GM18519 (cell line): ENCODE measurements around the gene ZNF778.
"Not testable (repeated sequence)": the region's sequence is repeated elsewhere in the genome, so short reads cannot be mapped to it uniquely, and the experiment has no call there.

Experiments
- ATAC-seq: cut with Tn5 transposase; IDR thresholded peaks from one replicate; pipeline ENCODE4 v1.9.1; 2021; ENCODE audit warnings: mild to moderate bottlenecking, moderate library complexity; ENCODE audit not compliant: unreplicated experiment, low FRiP score

The ZNF778 gene

DNA sequence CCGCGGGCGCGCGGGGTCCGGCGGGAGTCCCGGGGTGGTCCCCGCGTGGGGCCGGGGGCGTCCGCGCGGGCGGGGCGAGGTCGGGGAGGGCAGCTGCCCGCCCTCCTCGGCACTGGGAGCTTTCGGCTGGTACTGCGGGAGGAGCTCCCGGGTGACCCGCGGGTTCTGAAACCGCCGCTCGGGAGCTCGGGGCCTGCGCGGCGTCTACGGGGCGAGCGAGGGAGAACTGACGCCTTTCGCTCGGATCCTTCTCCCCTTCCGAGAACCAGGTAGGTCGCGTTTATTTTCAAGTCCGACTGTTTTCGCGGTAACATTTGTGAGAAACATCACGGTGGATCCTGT is 30.2 kb downstream of the ZNF778 start:
- not testable (repeated sequence) for ATAC-seq

DNA sequence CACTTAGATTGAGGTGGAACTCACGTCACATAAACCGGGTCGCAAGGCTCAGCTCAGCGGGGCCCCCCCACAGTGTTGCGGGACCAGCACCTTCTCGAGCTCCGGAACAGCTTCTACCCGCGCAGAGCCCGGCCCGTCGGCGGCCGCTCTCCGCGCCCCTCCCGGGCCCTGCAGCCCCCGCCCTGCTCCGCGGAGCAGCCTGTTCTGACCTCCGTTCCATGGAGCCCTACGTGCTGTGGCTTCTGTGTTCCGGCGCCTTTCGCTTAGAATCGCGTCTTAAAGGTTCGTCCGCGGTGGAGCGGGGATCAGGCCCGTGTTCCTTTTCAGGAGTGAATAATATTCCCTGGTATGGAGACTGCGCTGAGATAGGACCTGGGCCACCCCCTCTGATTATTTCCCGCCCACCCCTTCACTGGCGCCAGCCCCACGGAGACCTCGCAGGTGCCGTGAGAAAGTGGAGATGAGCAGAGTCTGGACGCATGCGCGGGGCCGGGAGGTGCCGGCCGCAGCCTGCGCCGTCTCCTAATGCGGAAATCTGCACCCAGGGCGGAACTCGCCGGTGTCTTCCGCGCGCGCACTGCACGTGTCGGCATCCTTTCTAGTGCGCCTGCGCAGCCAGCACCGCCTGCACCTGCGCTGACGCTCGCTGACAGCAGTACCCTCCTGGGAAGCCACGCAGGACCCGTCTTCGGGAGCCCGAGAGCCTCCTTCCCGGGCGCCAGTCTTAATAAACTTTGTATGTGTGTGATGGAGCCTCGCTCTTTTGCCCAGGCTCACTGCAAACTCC is 30.9 kb downstream of the ZNF778 start:
- ATAC-seq = no peak

DNA sequence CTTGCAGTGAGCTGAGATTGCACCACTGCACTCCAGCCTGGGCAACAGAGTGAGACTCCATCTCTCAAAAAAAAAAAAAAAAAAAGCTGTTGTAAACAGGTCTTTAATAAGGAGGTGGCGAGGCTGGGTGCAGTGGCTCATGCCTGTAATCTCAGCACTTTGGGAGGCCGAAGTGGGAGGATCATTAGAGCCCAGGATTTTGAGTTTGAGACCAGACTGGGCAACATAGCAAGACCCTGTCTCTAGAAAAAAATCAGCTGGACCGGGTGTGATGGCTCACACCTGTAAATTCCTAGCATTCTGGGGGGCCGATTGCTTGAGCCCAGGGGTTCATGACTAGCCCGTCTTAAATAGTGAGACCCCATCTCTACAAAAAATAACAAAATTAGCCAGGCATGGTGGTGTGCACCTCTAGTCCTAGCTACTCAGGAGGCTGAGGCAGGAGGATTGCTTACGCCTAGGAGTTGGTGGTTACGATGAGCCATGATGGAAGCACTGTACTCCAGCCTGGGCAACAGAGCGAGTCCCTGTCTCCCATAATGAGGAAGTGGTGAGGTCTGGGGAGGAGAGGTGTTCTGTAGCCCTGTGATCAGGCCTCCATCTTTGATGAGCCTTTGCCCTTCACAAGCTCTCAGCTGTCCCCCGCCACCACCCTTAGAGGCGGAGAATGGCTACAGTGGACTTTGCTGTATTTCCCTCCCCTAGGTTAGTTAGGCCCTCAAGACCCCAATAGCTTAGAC is 36.2 kb downstream of the ZNF778 start:
- no peak for ATAC-seq

DNA sequence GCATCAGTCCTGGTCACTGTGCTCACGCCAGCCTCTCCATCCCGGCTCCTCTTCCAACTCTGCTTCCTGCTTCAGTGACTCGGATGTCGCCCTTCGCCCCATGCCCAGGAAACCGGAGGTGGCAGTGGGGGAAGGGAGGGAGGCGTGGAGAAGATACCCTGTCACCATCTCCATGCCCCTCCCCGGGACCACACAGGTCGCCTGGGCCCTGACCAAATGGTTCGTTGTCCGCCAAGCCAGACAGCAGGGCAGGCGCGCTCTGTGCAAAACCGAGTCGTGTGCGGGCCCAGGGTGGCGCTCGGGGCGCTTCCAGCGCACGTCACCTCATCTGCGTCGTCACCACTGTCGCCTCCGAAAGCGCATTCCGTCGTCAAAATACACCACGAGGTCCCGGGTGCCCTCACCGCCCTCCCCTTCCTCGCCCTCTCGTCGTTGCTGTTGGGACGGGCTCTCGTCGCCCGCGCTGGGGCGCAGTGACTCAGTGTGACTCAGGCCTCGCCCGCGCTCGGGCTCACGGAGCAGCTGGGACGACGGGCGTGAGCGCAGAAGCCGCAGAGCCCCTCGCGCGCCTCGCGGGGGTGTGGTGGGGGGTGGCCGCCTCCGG is 39.2 kb downstream of the ZNF778 start:
- ATAC-seq = no peak

DNA sequence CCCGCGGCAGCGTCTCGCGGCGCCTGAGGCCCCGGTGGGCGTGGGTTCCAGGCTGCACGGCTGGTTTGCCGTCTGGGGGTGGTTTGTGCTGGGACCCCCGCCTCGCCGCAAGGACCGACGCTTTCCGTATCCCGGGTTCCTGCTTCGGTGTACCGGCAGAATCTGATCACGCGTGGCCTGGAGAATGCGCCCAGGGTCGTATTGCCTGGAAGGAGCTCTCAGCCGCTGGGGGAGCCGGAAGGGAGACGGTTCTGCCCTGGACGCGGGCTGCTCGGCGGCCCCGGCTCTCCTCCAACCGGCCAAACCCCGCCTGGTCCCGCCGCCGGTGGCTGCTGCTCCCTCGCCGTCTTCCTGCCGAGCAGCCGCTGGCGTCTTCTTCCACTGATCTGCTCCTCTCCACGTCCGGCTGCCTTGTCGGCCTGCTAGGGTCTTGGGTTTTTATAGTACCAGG is 39.8 kb downstream of the ZNF778 start:
- no peak for ATAC-seq

DNA sequence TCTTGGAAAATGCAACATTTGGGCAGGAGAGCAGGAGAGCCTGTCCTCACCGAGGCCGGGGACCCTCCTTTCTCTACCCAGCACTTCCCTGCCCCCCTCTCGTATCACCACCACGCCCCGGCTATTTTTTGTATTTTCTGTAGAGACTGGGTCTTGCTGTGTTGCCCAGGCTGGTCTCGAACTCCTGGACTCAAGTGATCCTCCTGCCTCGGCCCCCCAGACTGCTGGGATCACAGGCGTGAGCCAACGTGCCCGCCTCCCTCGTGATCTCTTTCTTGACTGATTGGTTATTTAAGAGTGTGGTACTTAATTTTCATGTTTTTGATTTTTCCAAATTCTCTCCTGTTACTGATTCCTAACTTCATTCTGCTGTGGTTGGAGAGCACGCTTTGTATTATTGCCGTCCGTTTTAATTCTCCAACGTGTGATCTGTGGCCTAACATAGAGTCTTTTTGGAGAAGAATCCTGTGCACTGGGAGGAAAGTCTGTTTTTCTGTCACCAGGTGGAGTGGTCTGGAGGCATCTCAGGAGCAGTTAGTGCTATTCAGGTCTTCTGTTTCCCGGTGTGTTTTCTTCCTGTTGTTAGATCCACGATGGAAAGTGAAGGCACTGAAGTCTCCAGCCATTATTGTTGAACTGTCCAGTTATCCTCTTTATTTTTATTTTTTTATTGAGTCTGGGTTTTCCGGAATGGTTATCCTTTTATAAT is 40.4 kb downstream of the ZNF778 start:
- no peak for ATAC-seq

DNA sequence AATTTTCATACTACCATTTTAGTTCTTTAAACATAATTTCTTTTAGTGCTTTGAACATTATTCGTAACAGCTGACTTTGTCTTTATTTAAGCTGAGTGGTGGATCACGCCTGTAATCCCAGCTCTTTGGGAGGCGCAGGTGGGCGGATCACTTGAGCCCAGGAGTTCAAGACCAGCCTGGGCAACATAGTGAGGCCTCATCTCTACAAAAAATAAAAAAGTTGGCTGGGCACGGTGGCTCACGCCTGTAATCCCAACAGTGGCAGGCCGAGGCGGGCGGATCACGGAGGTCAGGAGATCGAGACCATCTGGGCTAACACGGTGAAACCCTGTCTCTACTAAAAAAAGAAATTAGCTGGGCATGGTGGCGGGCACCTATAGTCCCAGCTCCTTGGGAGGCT is 42.4 kb downstream of the ZNF778 start:
- ATAC-seq = not testable (repeated sequence)

DNA sequence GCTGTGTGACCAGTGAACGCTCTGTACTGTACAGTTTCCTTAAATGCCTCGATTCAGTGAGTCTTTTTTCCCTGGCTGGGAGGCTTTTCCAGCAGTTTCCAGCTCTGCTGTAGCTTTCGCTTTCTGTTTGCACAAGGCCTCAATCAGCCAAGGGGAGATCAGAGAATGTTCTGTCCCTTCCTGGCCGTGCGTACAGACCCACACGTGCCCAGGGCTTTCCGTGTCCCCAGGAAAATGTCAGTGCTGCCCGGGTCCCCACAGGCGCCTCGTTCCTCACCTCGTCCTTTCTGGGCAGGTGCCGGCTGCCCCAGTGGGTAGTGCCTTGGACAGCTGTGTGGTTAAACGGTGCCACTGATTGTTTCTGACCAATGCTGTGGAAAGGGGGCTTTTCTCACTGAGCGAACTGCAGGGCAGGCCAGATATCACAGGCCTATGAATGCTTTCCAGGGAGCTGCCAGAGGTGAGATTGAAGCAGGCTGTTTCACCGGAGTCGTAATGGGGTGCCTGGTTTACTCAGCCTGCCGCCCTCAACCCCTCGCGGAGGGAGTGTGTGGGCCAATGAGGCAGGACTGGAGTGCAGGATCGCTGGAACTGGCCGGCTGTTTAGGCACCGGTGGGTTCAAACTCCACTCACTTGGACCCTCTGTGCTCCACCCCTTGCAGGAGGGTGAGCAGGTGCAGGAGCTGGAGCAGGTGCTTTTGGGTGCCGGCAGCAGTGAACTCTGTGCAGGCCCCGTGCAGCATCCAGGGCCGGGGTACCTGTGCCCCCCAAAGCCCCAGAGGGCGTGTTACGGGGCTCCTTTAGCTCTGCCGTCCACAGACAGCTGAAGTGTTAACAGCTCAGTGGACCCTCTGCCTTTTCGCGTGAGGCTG is 44.4 kb downstream of the ZNF778 start:
- ATAC-seq = no peak

DNA sequence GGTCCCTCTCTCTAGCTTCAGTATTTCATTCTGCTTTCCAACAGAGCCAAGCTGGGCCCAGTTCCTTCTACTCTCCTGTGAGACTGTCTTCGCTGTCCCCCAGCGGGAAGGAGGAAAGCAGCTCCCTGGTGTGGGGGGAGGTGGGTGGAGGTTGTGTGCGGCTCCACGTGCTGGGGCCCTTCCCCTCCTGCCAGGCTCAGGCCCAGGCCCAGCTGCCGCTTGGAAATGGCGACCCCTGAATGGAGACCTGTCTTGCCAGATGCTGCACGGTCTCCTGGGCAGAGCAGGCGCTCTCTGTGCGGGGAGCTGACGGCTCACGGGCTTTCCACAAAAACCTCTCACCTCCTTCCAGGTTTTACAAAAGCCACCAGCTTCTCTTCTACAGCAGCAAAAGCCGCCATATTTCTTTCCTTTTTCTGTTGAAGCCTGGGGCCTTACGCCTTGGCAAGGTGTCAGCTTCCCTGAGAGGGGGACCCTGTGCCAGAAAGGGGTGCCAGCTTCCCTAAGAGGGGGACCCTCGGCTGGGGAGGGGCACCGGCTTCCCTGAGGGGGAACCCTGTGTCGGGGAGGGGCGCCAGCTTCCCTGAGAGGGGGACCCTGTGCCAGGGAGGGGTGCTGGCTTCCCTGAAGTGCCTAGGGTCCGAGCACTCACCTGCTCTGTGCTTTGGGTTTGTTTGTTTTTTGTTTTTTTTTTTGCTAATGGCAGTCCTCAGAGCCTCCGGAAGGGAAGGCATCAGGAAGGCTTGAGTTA is 47.5 kb downstream of the ZNF778 start:
- ATAC-seq = no peak

DNA sequence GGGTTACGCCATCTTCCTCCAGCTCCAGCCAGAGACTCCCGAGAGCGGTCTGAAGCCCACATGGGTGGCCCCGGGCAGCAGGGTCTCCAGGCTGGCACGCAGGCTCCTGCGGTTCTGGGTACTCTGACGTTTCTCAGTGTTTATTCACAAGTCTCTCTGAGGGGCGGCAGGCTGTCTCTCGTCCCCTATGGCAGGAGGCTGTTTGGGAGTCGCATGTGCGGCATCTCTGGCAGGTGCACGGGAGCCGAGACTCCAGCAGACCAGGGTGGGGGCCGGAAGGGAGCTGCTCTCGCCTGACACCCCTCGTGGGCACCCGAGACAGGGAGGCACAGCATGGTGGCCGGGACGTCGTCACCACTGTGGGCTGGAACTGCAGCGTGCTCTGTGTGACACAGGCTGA is 48.1 kb downstream of the ZNF778 start:
- ATAC-seq = no peak

DNA sequence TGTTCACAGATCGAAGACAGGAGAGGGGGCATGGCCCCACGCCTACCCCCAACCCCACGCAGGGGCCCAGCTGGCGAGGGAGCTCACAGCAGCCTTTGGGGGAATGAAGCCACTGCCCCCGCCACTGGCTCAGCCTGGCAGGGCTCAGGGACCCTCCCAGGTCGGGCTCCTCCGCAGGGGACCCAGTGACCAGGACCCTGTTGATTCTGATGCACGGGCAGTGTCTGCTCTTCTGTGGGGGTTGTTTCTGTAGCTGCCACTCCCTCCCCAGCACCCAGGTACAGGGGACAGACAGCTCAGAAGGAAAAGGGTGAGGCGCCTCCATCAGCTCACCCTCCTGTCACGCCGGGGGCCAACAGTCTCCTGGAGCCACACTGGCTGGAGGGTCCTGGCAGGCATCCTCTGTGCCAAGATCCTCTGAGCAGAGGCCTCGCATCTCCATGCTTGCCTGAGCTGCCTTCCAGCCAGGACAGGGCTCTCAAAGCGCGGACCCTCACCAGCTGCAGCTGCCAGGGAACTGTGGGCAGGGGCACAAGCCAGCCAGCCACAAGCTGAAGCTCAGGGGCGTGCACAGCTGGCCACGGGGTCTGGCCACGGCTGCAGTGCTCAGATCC is 49.1 kb downstream of the ZNF778 start:
- no peak for ATAC-seq

DNA sequence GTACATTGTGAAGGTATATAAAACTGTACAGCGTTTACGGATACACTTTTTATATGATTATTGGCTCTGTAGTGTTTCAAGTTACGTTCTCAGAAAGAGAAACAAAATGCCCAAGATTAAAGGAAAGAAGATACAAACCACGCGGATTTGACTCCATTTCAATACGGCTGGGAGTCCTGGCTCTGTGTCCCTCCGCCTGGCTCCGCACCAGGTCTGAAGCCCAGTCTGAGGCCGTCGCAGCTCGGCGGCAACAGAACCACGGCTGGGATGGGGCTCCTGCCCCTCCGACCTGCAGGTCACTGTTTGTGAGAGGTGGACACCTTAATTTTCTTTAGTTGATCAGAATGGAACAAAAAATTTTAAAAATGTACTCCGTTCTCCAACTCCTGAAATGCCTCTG is 50.2 kb downstream of the ZNF778 start:
- ATAC-seq = not testable (repeated sequence)

DNA sequence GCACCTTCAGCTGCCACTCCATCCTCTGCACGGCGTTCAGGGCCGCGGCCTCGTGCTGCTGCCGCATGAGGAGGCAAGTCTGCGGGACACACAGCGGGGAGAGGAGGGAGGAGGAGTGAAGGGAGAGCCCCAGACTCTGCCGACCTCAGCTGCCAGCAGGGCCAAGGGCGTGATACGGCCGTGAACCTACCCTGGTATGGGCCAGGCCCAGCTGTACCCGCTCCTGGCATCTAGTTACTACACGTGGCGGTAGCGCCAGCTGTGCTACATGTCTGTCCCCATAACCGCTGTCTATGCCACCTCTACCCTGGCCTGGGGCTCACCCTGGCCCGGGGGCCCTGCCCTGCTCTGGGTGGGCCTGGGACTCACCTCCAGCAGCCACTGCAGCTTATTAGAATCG is 51.1 kb downstream of the ZNF778 start:
- ATAC-seq = no peak

DNA sequence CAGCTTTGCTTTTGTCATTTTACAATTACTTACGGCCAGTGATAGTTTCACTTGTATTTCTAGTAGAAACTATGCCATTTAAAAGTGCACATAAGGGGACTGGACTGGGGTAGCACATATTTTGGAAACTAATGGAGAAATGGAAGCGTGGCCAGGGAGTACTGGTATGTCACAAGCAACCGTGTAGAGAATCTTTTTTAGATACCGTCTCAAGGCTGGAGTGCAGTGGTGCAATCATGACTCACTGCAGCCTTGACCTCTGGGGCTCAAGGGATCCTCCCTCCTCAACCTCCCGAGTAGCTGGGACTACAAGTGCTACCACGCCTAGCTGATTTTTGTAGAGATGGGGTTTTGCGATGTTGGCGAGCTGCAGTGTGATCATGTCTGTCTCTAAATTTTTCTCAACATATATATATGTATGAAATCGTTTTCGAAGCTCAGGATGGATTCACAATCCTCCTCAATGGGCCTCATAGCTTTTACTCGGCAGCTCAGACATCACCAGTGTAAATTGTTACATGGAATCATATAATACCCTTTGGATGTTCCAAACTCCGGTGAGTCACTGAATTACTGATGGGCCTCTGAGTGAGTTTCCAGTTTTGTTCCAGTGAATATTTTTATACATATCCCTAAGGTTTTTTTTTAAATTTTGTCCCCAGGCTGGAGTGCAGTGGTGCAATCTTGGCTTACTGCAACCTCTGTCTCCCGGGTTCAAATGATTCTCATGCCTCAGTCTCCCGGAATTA is 51.7 kb downstream of the ZNF778 start:
- ATAC-seq = no peak

DNA sequence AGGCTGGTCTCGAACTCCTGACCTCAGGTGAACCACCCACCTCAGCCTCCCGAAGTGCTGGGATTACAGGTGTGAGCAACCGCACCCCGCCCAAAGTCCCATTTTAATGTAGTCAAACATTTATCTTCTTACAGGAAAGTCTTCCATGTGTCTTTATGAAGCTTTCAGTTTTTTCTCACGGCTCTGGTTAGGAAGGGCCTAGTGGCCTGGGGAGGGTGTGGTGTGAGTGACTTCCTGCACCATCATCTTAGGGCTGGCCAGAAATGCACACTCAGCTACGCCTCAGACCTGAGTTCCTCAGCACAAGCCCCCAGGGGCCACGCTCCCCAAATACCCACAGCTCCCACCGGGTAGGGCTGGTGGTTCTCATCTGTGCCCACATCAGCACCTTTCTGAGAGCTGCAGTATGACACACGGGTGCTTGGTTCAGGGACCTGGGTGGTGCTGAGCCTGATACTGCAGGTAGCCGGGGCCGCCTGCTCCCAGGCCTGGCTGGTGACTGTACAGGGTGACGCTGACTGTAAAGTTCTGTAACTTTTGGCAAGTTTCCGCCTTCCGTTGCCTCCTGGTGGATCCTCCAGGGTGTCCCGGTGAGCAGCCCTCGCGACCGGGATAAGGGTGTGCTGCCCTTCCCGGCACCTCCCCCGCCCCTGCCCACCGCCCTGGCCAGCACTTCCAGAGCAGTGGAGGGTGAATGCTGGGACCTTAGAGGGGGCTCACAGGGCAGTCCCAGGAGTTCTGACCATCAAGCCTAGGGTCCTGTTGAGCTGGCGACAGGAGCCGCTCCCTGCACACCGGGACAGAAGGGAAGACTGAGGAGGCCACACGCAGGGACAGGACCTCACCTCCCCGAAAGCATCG is 52.5 kb downstream of the ZNF778 start:
- no peak for ATAC-seq

DNA sequence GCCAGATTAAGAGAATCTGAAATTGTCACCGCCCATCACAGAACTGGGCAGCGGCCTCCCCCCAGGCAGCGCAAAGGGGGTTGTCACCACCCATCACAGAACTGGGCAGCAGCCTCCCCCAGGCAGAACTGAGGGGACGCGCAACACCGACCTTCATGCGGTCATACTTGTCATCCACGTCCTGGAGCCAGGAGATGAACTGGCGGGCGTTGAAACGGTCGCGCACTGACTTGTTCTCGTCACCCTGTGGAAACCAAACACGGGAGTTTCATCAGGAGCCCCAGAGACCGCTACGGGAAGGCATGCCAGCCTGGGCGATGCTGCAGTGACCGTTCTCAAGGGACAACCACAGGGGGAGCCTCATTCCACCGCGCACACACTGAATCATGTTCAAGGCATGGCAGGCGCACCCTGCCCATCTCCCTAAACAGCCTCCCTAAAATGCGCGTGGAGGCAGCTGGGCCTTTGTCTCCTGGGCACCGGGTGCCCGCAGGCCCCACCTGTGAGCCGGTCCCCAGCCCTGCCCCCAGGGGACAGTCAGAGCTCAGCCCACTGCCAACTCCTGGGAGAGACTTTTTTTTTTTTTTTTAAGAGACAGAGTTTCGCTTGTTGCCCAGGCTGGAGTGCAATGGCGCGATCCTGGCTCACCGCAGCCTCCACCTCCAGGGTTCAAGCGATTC is 53.3 kb downstream of the ZNF778 start:
- no peak for ATAC-seq

DNA sequence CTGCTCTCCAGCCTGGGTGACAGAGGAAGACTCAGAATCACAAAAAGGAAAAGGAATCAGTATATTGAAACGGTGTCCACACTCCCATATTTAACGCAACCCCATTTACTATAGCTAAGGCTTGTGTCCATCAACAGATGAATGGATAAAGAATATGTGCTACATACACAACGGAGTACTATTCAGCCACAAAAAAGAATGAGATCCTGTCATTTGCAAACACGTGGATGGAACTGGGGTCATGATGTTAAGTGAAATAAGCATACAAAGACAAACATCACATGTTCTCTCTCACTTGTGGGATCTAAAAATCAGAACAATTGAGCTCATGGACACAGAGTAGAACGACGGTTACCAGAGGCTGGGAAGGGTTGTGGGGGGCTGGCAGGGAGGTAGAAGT is 55.1 kb downstream of the ZNF778 start:
- no peak for ATAC-seq
